Duodenal mucosa (tissue), 2 donors: ENCODE results near the gene CRB2.

Experiments used
- H3K27ac ChIP-seq: one replicate; pipeline ENCODE4 v1.7.0; 2013; ENCODE audit warnings: low read depth, low read length
- H3K27me3 ChIP-seq, 2 donors: one replicate each; pipeline ENCODE4 v1.7.0; 2013; ENCODE audit warnings: low read length in 2 of 2, control low read depth in 1 of 2; ENCODE audit not compliant: insufficient read depth in 2 of 2, control insufficient read depth in 1 of 2
- H3K36me3 ChIP-seq, 2 donors: one replicate each; pipeline ENCODE4 v1.7.0; 2013; ENCODE audit warnings: low read length in 2 of 2, control low read depth in 1 of 2; ENCODE audit not compliant: insufficient read depth in 2 of 2, control insufficient read depth in 1 of 2
- H3K4me1 ChIP-seq, 2 donors: one replicate each; pipeline ENCODE4 v1.7.0; 2013; ENCODE audit warnings: low read length in 2 of 2, control low read depth in 1 of 2; ENCODE audit not compliant: insufficient read depth in 2 of 2, control insufficient read depth in 1 of 2
- H3K4me3 ChIP-seq, 2 donors: one replicate each; pipeline ENCODE4 v1.7.0; 2013; ENCODE audit warnings: low read length in 2 of 2, low read depth in 1 of 2
- H3K9ac ChIP-seq, 2 donors: one replicate each; pipeline ENCODE4 v1.7.0; 2013; ENCODE audit warnings: low read length in 2 of 2, low read depth in 1 of 2
- H3K9me3 ChIP-seq, 2 donors: one replicate each; pipeline ENCODE4 v1.7.0; 2013; ENCODE audit warnings: low read length in 2 of 2, control low read depth in 1 of 2; ENCODE audit not compliant: control insufficient read depth in 1 of 2

Gene CRB2

DNA sequence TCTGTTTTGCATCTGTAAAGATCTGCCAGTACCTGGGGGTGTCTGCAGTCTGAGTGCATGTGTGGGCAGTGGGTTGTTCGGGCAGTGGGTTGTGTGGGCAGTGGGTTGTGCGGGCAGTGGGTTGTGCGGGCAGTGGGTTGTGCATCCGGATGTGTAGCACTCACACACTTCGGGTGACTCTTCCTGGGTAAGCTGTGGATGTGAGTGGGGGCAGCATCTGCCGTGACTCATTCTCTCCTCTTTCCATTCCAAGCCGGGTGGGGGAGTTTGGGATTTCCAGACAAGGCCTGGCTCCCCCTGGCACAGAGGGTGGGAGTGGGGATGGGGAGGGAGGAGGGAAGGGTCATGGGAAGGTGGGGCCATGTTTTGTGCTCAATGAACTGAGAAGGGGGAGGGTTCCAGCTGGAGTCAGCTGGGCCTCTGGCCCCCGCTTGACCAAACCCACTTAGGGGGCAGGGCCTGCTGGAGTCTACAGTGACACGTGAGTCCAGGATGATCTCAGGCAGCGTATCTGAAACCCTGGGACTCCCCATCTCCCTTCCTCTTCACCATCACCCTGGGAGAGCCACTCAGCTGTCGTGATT is 8.3 kb downstream of the CRB2 start:
- H3K27ac ChIP-seq: no peak overlapping the region
- no peaks in the 10 kb centered on the region for H3K36me3 ChIP-seq
- H3K27me3 ChIP-seq: no peaks in the 10 kb centered on the region
- H3K4me3 ChIP-seq: no peak overlapping the region
- no peak overlapping the region for H3K9ac ChIP-seq
- H3K4me1 ChIP-seq: peaks cover 14 to 15% of the 10 kb centered on the region in 2 donors
- H3K9me3 ChIP-seq: no peaks in the 10 kb centered on the region

- peaks cover 4 to 5% of the 10 kb centered on the region in 2 donors for H3K4me1 ChIP-seq
- no peaks in the 10 kb centered on the region for H3K36me3 ChIP-seq
- H3K27me3 ChIP-seq: no peaks in the 10 kb centered on the region
- H3K9me3 ChIP-seq: no peaks in the 10 kb centered on the region
- no peak overlapping the region for H3K4me3 ChIP-seq
- no peak overlapping the region for H3K9ac ChIP-seq
- H3K27ac ChIP-seq: no peak overlapping the region
These were observed 9.4 kb downstream of the CRB2 start for GRCh38 chr9:123365287-123365880.

GRCh38 chr9:123365881-123366528 is 10.0 kb downstream of the CRB2 start:
- no peaks in the 10 kb centered on the region for H3K9me3 ChIP-seq
- H3K27ac ChIP-seq: no peak overlapping the region
- peaks cover 0 to 4% of the 10 kb centered on the region in 2 donors for H3K27me3 ChIP-seq
- no peak overlapping the region for H3K4me3 ChIP-seq
- H3K9ac ChIP-seq: no peak overlapping the region
- no peaks in the 10 kb centered on the region for H3K36me3 ChIP-seq
- no peaks in the 10 kb centered on the region for H3K4me1 ChIP-seq

GRCh38 chr9:123368023-123368422 is 12.0 kb downstream of the CRB2 start:
- Histone ChIP-seq H3K36me3 (no peaks in the 10 kb centered on the region), H3K9me3 (no peaks in the 10 kb centered on the region), H3K27ac (no peak overlapping the region), H3K27me3 (peaks cover 18 to 23% of the 10 kb centered on the region in 2 donors), H3K9ac (no peak overlapping the region), H3K4me1 (no peaks in the 10 kb centered on the region), H3K4me3 (no peak overlapping the region)

DNA sequence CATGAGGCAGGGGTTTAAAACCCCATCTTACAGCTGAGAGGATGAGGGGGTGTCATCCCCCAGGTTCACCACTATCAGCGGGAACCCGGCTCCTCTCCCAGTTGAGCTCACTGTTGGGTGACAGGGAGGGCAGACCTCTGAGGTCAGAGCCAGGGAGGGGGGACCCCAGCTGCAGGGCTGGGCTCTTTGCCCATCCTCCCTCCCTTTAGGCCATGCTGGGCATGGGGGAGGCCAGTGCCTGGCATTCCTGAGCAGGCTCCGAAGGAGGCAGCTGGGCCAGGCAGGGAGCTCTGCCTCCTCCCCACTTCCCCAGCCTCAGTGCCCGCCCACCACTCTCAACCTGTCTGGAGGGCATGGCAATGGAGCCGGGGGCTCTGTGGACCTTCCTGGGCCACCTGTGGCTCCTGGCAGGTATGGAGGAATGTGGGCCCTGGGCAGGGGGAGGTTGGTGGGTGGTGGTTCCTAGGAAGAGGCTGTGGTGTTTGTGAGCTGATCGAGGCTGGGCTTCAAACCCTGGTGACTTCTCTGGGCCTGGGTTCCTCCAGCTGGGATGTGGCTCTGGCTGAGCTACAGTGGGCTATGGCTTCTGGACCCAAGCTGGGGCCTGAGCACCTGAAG is 12.6 kb downstream of the CRB2 start:
- H3K9ac ChIP-seq: no peak overlapping the region
- no peak overlapping the region for H3K27ac ChIP-seq
- no peak overlapping the region for H3K4me3 ChIP-seq
- peaks cover 19 to 27% of the 10 kb centered on the region in 2 donors for H3K27me3 ChIP-seq
- H3K36me3 ChIP-seq: no peaks in the 10 kb centered on the region
- no peaks in the 10 kb centered on the region for H3K4me1 ChIP-seq
- H3K9me3 ChIP-seq: no peaks in the 10 kb centered on the region

GRCh38 chr9:123369296-123369695 is 13.3 kb downstream of the CRB2 start:
- Histone ChIP-seq H3K27ac (no peak overlapping the region), H3K4me1 (no peaks in the 10 kb centered on the region), H3K9ac (no peak overlapping the region), H3K27me3 (peaks cover 25 to 32% of the 10 kb centered on the region in 2 donors), H3K9me3 (no peaks in the 10 kb centered on the region), H3K36me3 (no peaks in the 10 kb centered on the region), H3K4me3 (no peak overlapping the region)

- Histone ChIP-seq H3K36me3 (no peaks in the 10 kb centered on the region), H3K4me1 (peaks cover under 1 to 4% of the 10 kb centered on the region in 2 donors), H3K9ac (no peak overlapping the region), H3K27ac (no peak overlapping the region), H3K4me3 (no peak overlapping the region), H3K27me3 (peaks cover 30 to 39% of the 10 kb centered on the region in 2 donors), H3K9me3 (no peaks in the 10 kb centered on the region)
These were observed 14.1 kb downstream of the CRB2 start for GRCh38 chr9:123370108-123370507.

GRCh38 chr9:123370526-123371227 is 14.7 kb downstream of the CRB2 start:
- Histone ChIP-seq H3K4me1 (peaks cover 6 to 10% of the 10 kb centered on the region in 2 donors), H3K36me3 (no peaks in the 10 kb centered on the region), H3K9me3 (no peaks in the 10 kb centered on the region), H3K27ac (no peak overlapping the region), H3K27me3 (peaks cover 30 to 40% of the 10 kb centered on the region in 2 donors), H3K4me3 (no peak overlapping the region), H3K9ac (no peak overlapping the region)

DNA sequence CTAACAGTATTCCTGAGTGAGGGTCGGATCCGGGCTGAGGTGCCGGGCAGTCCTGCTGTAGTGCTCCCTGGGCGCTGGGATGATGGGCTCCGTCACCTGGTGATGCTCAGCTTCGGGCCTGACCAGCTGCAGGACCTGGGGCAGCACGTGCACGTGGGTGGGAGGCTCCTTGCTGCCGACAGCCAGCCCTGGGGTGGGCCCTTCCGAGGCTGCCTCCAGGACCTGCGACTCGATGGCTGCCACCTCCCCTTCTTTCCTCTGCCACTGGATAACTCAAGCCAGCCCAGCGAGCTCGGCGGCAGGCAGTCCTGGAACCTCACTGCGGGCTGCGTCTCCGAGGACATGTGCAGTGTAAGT is 15.2 kb downstream of the CRB2 start:
- Histone ChIP-seq H3K4me1 (peaks cover 11 to 15% of the 10 kb centered on the region in 2 donors), H3K9ac (no peak overlapping the region), H3K27me3 (peaks cover 30 to 40% of the 10 kb centered on the region in 2 donors), H3K9me3 (no peaks in the 10 kb centered on the region), H3K36me3 (no peaks in the 10 kb centered on the region), H3K4me3 (no peak overlapping the region), H3K27ac (no peak overlapping the region)
